NCI-H2107 treated with DMSO at 0.1 percent for 48 hours (cell line): ENCODE data around the gene ABHD17B.
A peak's percentile ranks its signal among the peaks of the same experiment; 100 is the strongest.
"Not testable (repeated sequence)": the region's sequence is repeated elsewhere in the genome, so short reads cannot be mapped to it uniquely, and the experiment has no call there.

ENCODE experiments used
- DNase-seq: peaks from one replicate; lab custom pipeline; 2025; ENCODE audit not compliant: unreplicated experiment; lab: John Stamatoyannopoulos, UW

Gene ABHD17B

DNA sequence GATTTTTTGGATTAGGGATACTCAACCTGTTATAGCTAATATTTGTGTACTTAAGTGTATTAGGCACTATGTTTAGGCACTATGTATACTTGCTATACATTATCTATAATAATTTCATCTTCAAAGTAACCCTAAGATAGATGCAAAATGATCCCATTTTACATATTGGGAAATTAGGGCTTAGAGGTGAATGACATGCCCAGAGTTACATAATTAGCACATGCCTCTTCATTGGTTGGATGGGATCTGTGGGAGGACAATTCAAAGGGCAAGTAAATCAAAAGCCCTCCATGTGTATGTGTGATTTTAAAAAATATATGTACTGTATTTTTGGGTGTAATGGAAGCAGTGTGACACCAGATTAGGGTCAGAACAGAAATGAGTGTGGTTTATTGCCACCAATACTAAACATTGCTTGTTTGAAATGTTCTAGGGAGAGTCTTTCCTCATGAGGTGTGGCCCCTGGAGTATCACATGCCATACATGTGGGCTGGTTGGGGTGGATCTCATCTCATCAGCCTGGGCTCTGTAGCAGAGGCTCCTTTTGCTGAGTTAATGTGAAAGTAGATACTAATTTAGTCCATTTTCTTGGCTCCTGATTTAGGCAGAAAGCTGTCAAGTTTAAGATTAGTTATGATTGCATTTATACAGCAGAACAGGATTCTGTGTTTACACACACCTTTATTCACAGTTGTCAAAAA lies 6.0 kb upstream of the ABHD17B start:
- DNase-seq, result no peak

DNA sequence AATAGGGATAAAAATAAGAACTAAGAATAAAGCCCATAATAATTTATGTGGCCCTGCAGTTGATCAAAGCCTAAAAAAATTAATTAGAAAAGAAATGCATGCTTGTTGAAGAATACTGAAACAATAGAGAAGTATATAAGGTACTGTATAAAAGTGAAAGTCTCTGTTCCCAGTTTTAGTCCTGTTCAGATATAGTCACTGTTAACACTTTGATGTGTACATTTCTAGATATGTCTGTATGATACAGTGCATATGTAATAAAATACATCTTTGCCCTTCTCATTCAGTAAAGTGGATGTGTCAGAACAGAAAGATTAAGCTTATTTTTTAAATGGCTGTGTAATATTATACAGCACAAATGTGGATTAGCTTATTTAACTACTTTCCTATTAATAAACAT lies 4.5 kb upstream of the ABHD17B start:
- no peak for DNase-seq

DNA sequence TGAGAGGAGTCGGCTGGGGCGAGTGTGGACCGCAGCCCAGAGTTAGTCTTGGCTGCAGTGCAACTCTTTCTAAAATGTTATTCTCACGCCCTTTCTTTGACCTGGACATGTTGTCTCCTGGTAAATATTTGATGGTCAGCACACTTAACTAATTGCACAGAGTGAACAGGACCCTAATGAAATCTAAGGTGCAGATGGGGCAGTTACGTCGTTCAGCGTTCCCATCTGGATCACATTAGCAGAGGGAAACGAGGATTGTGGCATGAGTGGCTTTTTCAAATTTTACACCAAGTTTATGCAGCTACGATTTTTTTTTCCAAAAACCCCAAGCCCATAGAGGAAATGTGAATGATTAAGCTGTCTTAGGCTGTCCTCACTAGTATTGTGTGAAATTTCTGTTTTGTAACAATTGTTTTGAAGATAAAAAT lies 929 bp upstream of the ABHD17B start:
- no peak for DNase-seq

DNA sequence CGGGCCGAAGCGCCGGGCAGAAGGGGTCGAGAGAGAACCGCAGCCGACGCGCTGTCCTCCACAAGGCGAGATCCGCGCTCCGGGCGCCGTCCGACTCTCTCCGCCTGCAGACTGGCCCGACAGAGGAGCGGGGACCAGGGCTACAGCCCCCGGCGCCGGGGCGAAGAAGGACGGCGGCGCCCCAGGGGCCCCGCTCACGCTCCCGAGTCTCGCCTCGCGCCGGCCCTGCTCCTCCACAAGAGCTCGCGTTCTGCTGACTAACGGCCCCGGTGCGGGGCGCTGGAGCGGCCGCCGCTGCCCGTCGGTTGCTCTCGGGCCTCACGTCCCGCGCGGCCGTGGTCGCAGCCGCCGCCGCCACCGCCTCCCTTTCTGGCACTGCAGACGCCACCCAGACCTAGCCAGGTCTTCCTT lies 338 bp downstream of the ABHD17B start:
- DNase-seq, result no peak

DNA sequence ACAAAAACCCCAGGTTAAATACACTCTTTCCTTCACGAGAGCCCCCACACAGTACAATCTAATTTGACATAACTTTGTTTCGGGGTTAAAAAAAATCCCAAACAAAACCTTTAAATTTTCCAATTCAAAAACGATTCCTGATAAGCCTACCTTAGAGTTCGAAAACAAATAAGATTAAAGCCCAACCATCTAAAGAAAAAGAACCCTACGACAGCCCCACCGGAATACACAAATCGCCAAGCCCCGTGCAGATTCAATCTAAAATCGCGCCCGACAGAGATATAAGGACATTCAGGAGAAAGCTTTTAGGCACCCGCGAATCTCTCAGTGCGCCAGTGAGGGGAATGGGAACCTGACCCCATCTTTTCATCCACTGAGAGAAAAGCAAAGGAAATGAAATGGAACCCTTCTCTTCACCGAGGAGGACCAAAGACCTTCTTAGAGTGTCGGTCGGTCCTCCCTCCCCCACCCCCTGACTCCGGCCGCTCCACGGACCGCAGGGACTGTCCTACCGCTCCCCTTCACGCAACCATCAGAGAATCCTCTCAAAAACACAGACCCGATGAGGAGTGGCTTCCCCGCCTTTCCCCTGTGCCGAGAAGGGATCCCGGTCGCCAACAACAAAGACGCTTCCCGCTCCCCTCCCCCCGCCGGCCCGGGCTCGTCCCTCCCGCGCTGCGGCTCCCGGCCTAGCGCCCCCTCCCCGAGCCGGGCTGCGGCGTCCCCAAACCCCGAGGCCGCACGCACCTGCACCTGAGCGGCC lies 925 bp downstream of the ABHD17B start:
- DNase-seq, result peak; percentile 26

DNA sequence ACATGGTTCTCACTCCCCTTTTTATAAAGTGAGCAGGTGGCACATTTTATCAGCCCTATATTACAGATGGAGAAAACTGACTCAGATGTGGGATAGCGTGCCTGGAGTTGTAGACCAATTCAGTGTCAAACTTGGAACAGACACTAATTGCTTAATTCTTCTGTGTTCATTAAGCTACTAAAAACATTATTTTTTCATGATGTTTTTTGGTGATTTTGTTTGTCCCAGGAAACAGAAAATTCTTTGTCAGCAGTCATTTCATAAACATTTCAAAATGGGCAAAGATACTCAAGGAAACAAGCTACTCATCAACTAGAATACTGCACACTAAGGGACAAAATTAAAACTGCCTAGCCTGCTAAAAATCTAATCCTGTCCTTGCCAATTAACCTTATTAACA lies 2.2 kb downstream of the ABHD17B start:
- no peak for DNase-seq

DNA sequence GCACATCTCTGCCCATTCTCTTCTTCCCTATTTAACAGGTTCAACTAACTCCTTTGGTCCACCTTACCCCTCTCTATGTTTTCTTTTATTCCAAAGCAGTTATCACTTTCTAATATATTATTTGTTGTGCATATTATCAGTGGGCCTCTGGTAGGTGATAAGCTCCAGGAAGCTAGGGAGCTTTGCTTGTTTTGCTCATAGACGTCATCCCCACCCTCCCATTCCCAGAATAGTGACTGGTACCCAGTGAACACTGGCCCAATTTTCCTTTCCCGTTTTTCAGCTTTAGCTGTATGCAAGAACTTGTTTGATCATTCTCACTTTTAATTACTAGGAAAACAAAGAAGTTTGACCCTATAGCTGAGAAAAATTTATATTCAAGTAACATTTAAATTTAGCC lies 6.9 kb downstream of the ABHD17B start:
- DNase-seq, result no peak

DNA sequence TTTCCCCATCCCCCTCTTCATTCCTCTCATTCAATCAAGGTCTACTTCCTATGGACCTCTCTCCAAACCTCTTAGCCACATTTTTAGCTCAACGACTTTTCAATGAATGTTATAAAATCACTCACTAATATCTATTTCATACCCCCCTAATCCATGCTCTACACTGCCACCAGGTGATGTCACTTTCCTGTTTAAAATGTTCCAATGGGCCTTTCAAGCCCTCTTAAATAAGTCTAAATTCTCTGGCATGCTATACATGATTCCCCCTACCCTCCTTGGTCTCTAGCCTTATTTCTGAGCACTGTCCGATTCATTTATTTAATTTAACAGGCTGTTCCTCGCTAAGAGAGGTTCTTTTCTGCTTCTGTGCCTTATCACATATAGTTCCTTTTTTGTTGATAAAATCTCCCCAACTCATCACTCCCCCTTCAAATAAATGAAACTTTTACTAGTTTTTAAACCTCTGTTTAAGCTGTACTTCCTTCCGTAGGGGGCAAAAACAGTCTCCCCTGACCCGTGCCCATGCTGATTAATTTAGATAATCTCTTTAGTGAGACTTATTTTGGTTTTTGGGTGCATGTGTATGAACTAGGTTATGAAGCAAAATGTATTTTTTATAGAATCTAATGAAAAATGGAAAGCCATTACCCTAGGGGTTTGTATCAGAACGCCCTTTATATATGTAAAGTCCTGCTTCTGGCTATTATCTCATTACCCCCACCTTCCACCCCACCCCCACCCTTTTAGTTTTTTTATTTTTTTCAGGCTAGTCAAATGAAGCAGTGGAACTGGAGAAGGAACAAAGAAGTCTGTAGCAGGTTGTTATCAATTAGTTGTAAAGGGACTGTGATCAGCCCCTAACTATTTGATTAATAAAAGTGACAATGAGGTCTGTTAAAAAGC lies 9.0 kb downstream of the ABHD17B start:
- no peak for DNase-seq

DNA sequence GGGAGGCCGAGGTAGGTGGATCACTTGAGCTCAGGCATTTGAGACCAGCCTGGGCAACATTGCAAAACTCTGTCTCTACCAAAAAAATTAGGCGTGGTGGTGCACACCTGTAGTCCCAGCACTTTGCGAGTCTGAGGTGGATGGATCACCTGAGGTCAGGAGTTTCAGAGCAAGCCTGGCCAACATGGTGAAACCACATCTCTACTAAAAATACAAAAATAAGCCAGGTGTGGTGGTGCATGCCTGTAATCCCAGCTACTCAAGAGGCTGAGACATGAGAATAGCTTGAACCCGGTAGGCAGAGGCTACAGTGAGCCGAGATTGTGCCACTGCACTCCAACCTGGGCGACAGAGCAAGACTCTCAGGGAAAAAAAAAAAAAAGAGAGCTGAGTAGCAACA lies 12.2 kb downstream of the ABHD17B start:
- not testable (repeated sequence) for DNase-seq

DNA sequence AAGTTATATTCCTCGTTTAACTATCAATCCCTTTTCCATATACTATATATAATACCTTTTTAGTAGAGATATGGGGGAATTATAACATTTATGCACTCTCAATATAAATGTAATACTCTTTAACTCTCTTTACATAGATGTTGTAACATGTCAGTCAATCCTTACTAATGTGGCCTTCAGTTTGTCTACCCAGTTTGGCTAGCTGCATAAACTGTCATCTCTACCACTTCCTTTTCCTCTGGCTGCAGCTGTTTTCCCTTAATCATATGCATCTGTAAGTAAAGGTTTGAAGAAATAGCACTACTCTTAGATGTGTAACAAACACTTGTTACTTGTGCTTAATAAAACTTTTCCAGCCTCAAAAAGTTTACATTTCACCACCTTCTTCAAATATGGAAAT lies 13.4 kb downstream of the ABHD17B start:
- DNase-seq, result no peak

DNA sequence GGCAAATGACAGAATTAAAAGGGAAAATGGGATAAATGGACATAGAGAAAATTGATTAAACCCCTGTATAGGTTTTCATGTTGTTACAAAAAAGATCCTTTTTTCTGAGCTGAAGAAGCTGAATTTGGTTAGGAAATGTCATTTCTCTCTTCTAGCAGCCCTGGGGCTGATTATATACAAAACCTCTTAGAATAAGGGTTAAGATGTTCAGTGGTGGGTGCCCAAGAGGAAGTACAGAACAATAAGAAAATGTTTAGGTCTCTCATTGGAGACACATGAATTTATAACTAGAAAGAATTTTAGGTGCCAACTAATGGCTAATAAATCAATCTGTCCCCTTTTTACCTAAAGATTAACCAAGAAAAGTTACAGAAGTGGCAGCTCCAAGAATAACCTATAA lies 14.2 kb downstream of the ABHD17B start:
- DNase-seq, result no peak

DNA sequence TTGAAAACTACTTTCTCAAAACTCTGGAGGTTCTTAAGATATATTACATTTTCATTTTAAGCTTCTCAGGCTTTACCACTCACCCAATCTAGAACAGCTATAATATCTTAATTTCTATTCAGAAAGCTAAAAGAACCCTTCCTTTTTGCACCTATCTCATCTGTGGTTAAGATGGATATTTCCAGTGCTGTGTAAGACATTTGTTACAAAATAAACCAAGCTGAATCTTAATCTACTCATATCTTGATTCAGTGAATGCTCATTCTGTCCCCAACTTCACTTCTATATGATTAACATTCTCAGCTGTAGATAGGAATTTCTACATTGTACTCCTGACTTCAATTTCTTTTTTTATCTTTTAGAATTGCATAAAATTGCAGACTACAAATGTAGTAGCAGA lies 15.0 kb downstream of the ABHD17B start:
- DNase-seq, result no peak

DNA sequence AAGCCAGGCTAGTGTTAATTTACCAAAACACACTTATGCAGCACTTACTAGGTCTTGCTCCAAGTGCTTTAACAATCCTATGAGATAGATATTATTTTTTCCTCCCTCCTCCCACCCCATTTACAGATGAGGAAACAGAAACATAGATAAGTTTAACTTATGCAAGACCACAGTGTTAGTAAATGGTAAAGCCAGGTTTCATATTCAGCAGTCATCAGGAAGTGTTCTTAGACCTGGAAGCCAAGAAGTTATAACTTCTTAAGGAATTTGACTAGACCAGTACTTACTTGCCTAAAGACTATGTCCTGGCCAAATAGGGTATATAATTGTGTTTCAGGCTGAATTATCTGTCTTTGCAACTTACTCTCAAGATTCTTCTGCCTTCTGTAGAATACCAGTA lies 15.9 kb downstream of the ABHD17B start:
- no peak for DNase-seq

DNA sequence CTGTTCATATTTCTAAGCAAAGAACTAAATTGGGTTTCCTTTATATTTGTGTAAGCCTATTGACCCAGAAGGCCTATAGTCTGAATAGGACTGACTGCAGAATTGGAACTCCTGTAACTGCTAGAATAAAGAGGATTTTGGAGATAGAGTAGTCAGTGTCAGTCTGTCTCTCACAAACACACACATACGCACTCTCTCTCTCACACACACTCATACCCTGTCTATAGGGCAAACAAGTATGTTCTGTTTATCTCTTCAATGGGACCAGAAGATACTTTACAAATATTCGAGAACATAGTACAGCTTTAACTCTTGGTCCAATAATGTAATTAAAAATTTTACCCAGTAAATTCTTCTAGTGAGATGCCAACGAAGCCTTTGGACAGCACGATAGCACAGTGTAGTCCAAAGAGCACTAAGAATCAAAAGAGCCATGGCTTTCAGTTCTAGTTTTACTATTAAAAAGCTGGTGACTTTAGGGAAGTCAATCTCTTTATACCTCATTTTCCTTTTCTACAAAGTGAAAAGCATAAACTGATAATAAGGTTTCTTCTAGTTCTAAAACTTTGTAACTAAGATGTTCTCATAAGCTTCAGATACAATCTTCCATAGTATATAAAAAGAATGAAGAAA lies 19.3 kb downstream of the ABHD17B start:
- no peak for DNase-seq

DNA sequence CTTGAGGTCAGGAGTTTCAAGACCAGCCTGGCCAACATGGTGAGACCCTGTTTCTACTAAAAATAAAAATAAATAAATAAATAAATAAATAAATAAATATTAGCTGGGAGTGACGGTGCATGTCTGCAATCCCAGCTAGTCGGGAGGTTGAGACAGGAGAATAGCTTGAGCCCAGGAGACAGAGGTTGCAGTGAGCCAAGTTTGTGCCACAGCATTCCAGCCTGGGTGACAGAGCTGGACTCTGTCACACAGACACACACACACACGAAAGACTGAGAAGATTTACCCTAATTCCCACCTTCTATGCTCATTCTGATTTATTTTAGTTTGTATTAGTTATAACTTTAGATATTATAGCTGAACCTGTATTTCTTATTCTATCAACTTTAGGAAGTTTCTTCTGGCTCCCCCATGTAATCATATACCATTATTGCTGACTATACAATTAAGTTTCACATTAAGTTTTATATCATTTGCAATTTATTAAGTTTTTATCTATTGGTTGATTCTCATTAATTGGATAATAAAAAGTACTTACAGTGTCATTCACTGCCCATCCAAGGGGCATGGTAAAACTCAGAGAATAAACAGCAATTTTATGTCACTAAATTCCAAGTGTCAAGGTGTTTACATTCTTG lies 20.8 kb downstream of the ABHD17B start:
- no peak for DNase-seq

DNA sequence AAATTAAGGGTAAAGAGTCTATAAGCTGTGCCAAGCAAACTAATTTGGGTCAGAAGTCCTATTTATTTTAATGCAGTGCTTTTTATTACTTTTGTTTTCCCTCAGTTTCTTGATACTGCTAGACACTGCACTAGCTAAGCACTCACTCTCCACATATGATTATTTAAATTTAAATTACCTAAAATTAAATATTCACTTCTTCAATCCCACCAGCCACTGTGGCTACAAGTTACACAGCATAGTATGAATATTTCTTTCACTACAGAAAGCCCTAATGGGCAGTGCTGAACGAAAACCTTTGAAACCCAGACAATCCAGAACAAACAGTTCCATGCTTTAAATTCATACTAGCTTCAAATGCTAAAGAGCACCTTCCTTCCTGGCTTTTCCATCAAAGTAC lies 23.6 kb downstream of the ABHD17B start:
- no peak for DNase-seq

DNA sequence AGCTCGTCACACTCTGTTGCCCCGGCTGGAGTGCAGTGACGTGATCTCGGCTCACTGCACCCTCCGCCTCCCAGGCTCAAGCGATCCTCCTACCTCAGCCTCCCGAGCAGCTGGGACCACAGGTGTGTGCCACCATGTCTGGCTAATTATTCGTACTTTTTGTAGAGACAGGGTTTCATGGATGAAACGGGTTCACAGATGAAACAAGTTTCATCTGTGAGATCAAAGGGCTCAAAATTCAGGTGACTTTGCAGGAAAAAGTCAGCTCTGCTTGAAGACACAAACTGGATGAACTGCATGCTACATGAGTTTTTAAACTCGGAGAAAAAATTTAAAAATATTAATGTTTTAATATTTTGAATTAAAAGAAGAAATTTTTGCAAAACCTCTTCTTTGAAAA lies 24.5 kb downstream of the ABHD17B start:
- no peak for DNase-seq

DNA sequence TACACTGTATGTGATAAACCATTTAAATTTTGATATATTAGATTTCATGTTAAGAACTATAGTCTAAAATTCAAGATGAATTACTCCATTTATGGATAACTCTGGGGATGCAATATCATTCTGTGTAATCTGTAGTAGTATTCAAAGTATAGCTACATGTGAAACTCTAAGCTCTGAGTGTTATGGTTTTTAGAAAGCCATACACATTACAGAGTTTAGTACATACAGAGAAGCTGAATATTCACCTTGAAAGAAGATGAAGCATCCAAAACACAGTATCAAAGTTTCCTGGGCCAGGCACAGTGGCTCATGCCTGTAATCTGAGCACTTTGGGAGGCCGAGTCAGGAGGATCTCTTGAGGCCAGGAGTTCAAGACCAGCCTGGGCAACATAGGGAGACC lies 25.0 kb downstream of the ABHD17B start:
- DNase-seq, result no peak

DNA sequence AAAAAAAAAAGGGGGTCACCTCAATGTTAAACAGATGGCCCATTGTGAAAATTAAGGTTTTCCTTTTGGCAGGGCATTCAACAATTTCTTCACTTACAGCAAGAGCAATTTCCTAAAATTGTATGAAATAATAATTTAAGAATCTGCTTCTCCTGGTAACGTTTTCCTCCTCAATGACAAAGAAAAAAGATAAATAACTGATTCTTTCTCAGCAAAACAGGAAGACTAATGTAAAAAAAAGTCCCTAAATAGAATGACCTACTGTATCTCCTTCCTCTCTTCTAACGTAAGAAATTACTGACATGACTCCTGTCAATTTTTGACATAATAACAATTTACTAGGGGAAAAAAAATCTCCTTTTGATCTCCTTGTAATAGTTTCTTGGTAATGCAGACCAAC lies 25.5 kb downstream of the ABHD17B start:
- DNase-seq, result no peak

DNA sequence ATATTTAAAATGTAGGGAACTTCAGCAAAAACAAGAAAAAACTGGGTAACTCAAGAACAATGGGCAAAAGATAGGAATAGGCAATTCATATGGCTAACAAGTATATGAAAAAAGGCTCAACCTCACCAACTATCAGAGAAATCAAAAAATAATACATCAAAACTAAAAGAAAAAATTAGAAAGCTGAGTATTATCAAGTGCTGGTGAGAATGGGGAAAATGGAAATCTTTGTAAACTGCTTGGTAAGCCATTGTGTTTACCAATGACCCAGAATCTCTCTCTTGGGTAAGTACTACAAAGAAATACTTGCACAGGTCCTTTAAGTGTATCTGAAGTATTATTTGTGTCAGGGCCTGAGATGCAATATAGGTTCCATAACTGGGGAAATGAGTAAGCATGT lies 27.0 kb downstream of the ABHD17B start:
- no peak for DNase-seq

DNA sequence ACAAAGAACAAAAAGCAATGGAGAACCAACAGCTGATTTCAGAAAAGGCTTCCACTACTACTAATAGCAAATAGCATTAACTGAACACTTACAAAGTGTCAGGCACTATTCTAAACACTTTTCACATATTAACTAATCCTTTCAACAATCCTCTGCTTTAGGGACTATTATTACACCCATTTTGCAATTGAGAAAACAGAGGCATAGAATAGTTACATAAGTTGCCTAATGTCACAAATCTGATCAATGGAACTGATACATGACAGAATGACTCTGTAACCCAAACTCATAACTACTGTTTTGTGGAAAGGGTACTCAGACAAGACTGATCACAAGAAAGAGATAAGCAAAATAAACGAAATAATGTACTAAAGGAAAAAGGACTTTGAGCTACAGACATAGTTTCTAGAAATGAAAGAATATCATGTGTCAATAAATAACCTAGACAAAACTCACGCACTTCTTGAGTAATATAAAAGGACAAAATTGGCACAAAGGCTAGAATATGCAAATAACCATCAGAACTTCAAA lies 31.3 kb downstream of the ABHD17B start:
- no peak for DNase-seq
